ENCODE data around the gene EPM2A. TPM values are rescaled to one million over a fixed set of nuclear protein-coding genes. Genes with fewer than 3 reads are reported as not detected.

EPM2A gene
- total RNA-seq, 4 donors from 2014 or later: 8.1 to 18.9 (median 9.2) TPM

GRCh38 chr6:145722190-145722589 lies 13.1 kb downstream of the EPM2A start:
- H3K27ac ChIP-seq: no peak overlapping the region
- H3K4me1 ChIP-seq: no peaks in the 10 kb centered on the region
- no peak overlapping the region for H3K4me3 ChIP-seq
- H3K36me3 ChIP-seq: no peaks in the 10 kb centered on the region
- H3K9me3 ChIP-seq: no peaks in the 10 kb centered on the region
- H3K27me3 ChIP-seq: no peaks in the 10 kb centered on the region
- DNase-seq: no peak
- no peak for TF ChIP-seq CTCF (IDR thresholded peaks at IDR 0.05)
- no peak for TF ChIP-seq POLR2A (IDR thresholded peaks at IDR 0.05)

GRCh38 chr6:145721144-145721543 lies 14.2 kb downstream of the EPM2A start:
- H3K27me3 ChIP-seq: no peaks in the 10 kb centered on the region
- no peak for DNase-seq
- H3K4me3 ChIP-seq: no peak overlapping the region
- no peaks in the 10 kb centered on the region for H3K9me3 ChIP-seq
- H3K27ac ChIP-seq: no peak overlapping the region
- H3K4me1 ChIP-seq: no peaks in the 10 kb centered on the region
- no peaks in the 10 kb centered on the region for H3K36me3 ChIP-seq
- no peak for TF ChIP-seq CTCF (IDR thresholded peaks at IDR 0.05)
- no peak for TF ChIP-seq POLR2A (IDR thresholded peaks at IDR 0.05)

- H3K27me3 ChIP-seq: no peaks in the 10 kb centered on the region
Observed at GRCh38 chr6:145715426-145715825, 19.9 kb downstream of the EPM2A start.

GRCh38 chr6:145714731-145715130 lies 20.6 kb downstream of the EPM2A start:
- DNase-seq: no peak
- H3K36me3 ChIP-seq: no peaks in the 10 kb centered on the region
- H3K27me3 ChIP-seq: no peaks in the 10 kb centered on the region
- peaks cover 0 to 8% (median 0%) of the 10 kb centered on the region in 4 donors for H3K9me3 ChIP-seq
- H3K27ac ChIP-seq: no peak overlapping the region
- no peaks in the 10 kb centered on the region for H3K4me1 ChIP-seq
- TF ChIP-seq POLR2A (IDR thresholded peaks at IDR 0.05) (no peak), CTCF (IDR thresholded peaks at IDR 0.05) (no peak)
- H3K4me3 ChIP-seq: no peak overlapping the region

More at GRCh38 chr6:145715426-145715825, 19.9 kb downstream of the EPM2A start:
- Histone ChIP-seq H3K9me3 (peaks cover 0 to 8% (median 0%) of the 10 kb centered on the region in 4 donors), H3K4me3 (no peak overlapping the region), H3K36me3 (no peaks in the 10 kb centered on the region), H3K27ac (no peak overlapping the region), H3K4me1 (no peaks in the 10 kb centered on the region)
- TF ChIP-seq POLR2A (IDR thresholded peaks at IDR 0.05): no peak
- TF ChIP-seq CTCF (IDR thresholded peaks at IDR 0.05): no peak
- DNase-seq: no peak

- TF ChIP-seq POLR2A (IDR thresholded peaks at IDR 0.05): no peak
- TF ChIP-seq CTCF (IDR thresholded peaks at IDR 0.05): no peak
Observed at GRCh38 chr6:145713773-145714172, 21.5 kb downstream of the EPM2A start.

DNA sequence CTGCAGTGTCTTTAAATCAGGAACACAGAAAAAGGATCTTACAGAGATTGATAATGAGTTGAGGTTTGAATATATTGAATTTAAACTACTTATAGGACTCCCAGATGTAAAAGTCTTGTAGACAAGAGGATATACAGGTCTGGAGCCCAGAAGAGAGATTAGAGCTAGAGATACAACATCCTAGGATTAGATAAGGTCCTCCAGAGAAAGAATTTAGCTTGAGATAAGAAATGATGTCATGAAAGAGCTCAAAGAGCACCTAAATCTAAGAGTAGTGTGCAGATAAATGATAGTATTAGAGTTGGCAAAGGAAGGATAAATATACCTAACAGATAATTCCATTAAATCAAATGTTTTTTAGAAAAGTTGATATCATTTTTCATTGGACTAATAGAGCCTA lies 23.9 kb downstream of the EPM2A start:
- Histone ChIP-seq H3K27me3 (no peaks in the 10 kb centered on the region), H3K27ac (no peak overlapping the region), H3K36me3 (no peaks in the 10 kb centered on the region), H3K4me1 (no peaks in the 10 kb centered on the region), H3K9me3 (peaks cover 0 to 8% (median 0%) of the 10 kb centered on the region in 4 donors), H3K4me3 (no peak overlapping the region)
- TF ChIP-seq POLR2A (IDR thresholded peaks at IDR 0.05) (no peak), CTCF (IDR thresholded peaks at IDR 0.05) (no peak)
- no peak for DNase-seq

More at GRCh38 chr6:145713773-145714172, 21.5 kb downstream of the EPM2A start:
- Histone ChIP-seq H3K27ac (no peak overlapping the region), H3K4me3 (no peak overlapping the region), H3K36me3 (no peaks in the 10 kb centered on the region), H3K27me3 (no peaks in the 10 kb centered on the region), H3K4me1 (no peaks in the 10 kb centered on the region), H3K9me3 (peaks cover 0 to 8% (median 0%) of the 10 kb centered on the region in 4 donors)
- no peak for DNase-seq
